Lung microvascular endothelial cell (primary cell): ENCODE data around the gene KCNC4. TPM values are rescaled to one million over a fixed set of nuclear protein-coding genes. Genes with fewer than 3 reads are reported as not detected.

Source experiments
- DNase-seq, 2 donors: peaks; one replicate each; pipeline versions ENCODE4 v3.0.0 to v3.0.0-alpha.2; 2010; ENCODE audit warnings: low read depth in 2 of 2
- total RNA-seq: library from RNA; depleted of rRNA; stranded (reverse); fragments of >200 nt; gene quantifications from 2 replicates; pipeline ENCODE4 v1.2.1, GENCODE V29; 2014

Gene KCNC4
- total RNA-seq, 1 donor from 2014 or later: 0.99 TPM

- peak in 1 of 2 donors; percentile 18 for DNase-seq
Observed at GRCh38 chr1:110211496-110212168, 1.5 kb downstream of the KCNC4 start.

- no peak for DNase-seq
Observed at GRCh38 chr1:110212169-110213142, 2.3 kb downstream of the KCNC4 start.

GRCh38 chr1:110213143-110213540 is 3.0 kb downstream of the KCNC4 start:
- DNase-seq: no peak

GRCh38 chr1:110214454-110215404 is 4.6 kb downstream of the KCNC4 start:
- DNase-seq: no peak

GRCh38 chr1:110215621-110216515 is 5.8 kb downstream of the KCNC4 start:
- no peak for DNase-seq

GRCh38 chr1:110216844-110217444 is 6.8 kb downstream of the KCNC4 start:
- DNase-seq: no peak

- DNase-seq: no peak
Observed at GRCh38 chr1:110218137-110218536, 8.0 kb downstream of the KCNC4 start.

GRCh38 chr1:110218739-110219138 is 8.6 kb downstream of the KCNC4 start:
- DNase-seq: peak in 1 of 2 donors; percentile 6

GRCh38 chr1:110220324-110220723 is 10.2 kb downstream of the KCNC4 start:
- DNase-seq: no peak

- no peak for DNase-seq
Observed at GRCh38 chr1:110221119-110221518, 11.0 kb downstream of the KCNC4 start.

- no peak for DNase-seq
Observed at GRCh38 chr1:110223127-110223526, 13.0 kb downstream of the KCNC4 start.

GRCh38 chr1:110223581-110223980 is 13.5 kb downstream of the KCNC4 start:
- DNase-seq: no peak

- DNase-seq: no peak
Observed at GRCh38 chr1:110224240-110224995, 14.3 kb downstream of the KCNC4 start.

GRCh38 chr1:110225212-110225611 is 15.1 kb downstream of the KCNC4 start:
- DNase-seq: no peak

GRCh38 chr1:110225756-110226404 is 15.8 kb downstream of the KCNC4 start:
- DNase-seq: no peak

GRCh38 chr1:110227774-110228173 is 17.7 kb downstream of the KCNC4 start:
- no peak for DNase-seq

GRCh38 chr1:110228381-110228780 is 18.3 kb downstream of the KCNC4 start:
- no peak for DNase-seq

- no peak for DNase-seq
Observed at GRCh38 chr1:110228869-110229268, 18.8 kb downstream of the KCNC4 start.
